PFSK-1 (cell line): ENCODE measurements around the gene USF1. TPM values are rescaled to one million over a fixed set of nuclear protein-coding genes. Genes with fewer than 3 reads are reported as not detected.

Source experiments
- FOXP2 ChIP-seq: optimal IDR thresholded peaks from 2 replicates; pipeline ENCODE3; 2011; ENCODE audit warnings: borderline replicate concordance, control low read depth, inconsistent platforms; ENCODE audit not compliant: insufficient read depth; ENCODE audit errors: extremely low read length, extremely low read depth
- POLR2AphosphoS5 ChIP-seq: IDR thresholded peaks from 2 replicates; pipeline ENCODE4 v1.6.1; 2012; ENCODE audit warnings: low read depth, mild to moderate bottlenecking, control low read depth, low read length, moderate library complexity
- REST ChIP-seq, 2 experiments: IDR thresholded peaks; 2 replicates each; pipeline versions ENCODE4 v1.6.1 to v1.8.0; 2011 to 2012; ENCODE audit warnings: low read depth in 2 of 2, low read length in 2 of 2, control low read depth in 1 of 2, inconsistent platforms in 1 of 2, mild to moderate bottlenecking in 1 of 2, moderate library complexity in 1 of 2; ENCODE audit not compliant: insufficient read depth in 1 of 2
- SIN3A ChIP-seq: IDR thresholded peaks from 2 replicates; pipeline ENCODE4 v1.6.1; 2012; ENCODE audit warnings: mild to moderate bottlenecking, low read length, moderate library complexity, borderline replicate concordance; ENCODE audit not compliant: insufficient read depth
- TAF1 ChIP-seq: IDR thresholded peaks from 2 replicates; pipeline ENCODE4 v1.6.1; 2012; ENCODE audit warnings: low read length, control low read depth, borderline replicate concordance; ENCODE audit not compliant: insufficient read depth
- polyA plus RNA-seq: library from polyadenylated mRNA; unstranded; fragments of >200 nt; gene quantifications from one replicate; pipeline ENCODE4 v1.2.1, GENCODE V29; 2012; ENCODE audit warnings: low read depth, missing spikeins; ENCODE audit not compliant: insufficient read length

Gene USF1
- 34.5 TPM for polyA plus RNA-seq

DNA sequence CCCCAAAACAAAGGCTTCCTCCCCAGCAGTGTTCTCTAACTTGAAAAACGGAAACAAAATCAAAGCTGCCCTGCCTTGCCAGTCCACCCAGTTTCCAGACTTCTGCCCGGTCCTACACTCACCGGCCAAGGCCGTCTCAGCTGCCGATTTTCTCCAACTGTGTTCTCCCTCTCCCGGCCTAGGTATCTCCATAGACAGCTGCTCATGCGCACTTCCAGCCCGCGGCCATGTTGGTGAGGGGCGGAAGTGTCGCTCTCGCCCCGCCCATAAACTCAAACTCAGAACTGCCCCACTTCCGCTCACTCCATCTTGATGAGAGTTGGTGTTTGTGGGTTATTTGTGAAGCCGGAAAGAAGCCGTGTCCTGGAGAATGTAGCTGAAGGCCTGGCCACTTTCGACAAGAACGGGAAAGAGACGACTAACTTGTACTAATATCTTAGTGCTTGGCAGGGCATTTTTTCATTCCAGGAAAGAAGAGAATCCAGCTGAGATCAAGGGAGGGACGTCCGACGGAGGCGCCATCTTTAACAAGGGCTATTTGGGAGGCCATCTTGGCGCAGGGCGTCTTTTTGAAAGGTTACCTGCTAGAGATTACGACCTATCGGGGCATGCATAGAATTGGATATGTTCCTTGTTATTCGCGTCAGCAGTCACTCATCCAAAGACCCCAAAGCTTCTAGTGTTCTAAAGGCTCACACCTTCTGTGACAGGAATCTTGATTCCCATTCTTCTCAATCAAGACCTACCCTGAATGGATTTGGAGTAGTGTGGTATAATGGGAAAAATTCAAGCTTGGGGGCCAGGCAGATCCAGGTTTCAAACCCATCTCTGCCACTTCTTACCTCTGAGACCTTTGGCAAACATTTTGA, at the start of gene USF1:
USF1 (minus strand) TSS at position 242 of the 869 bp plus-strand sequence. CDS start 2,702 bp downstream, outside the sequence.
- TF ChIP-seq FOXP2 (no peak), TAF1 (peak; percentile 90), POLR2AphosphoS5 (peak; percentile 91), SIN3A (0 out of 2 replicates have a peak, but pooled peaks have one; percentile 12), REST (IDR thresholded peaks at IDR 0.05; ENCODE audit: insufficient read depth in 1 of 2, low read depth in 2 of 2, low read length in 2 of 2) (no peak)

GRCh38 chr1:161095230-161095629, 49.5 kb upstream of the USF1 start:
- TF ChIP-seq POLR2AphosphoS5 (no peak), FOXP2 (no peak), REST (IDR thresholded peaks at IDR 0.05; ENCODE audit: insufficient read depth in 1 of 2, low read depth in 2 of 2, low read length in 2 of 2) (no peak), SIN3A (no peak), TAF1 (no peak)

DNA sequence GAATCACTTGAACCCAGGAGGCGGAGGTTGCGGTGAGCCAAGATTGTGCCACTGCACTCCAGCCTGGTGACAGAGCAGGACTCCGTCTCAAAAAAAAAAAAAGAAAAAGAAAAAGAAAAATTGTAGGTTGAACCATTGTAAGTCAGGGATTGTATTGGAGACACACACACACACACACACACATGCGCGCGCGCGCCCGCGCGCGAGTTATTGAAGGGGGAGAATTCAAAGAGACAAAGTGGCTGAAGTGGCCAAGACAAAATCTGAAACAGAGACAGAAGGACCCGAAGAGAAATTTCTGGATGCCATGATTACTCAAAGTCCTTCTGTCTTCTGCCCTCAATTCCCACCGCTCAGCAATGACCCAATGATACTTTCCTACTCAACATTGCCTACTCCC, 48.7 kb upstream of the USF1 start:
- no peak for TF ChIP-seq REST (IDR thresholded peaks at IDR 0.05; ENCODE audit: insufficient read depth in 1 of 2, low read depth in 2 of 2, low read length in 2 of 2)
- TF ChIP-seq POLR2AphosphoS5 = no peak
- no peak for TF ChIP-seq TAF1
- TF ChIP-seq FOXP2 = no peak
- TF ChIP-seq SIN3A = no peak

GRCh38 chr1:161092621-161093028, 46.8 kb upstream of the USF1 start:
- TF ChIP-seq POLR2AphosphoS5 = no peak
- no peak for TF ChIP-seq REST (IDR thresholded peaks at IDR 0.05; ENCODE audit: insufficient read depth in 1 of 2, low read depth in 2 of 2, low read length in 2 of 2)
- TF ChIP-seq FOXP2 = no peak
- TF ChIP-seq TAF1 = no peak
- no peak for TF ChIP-seq SIN3A
